ENCODE data around the gene FAM81B.

FAM81B gene

DNA sequence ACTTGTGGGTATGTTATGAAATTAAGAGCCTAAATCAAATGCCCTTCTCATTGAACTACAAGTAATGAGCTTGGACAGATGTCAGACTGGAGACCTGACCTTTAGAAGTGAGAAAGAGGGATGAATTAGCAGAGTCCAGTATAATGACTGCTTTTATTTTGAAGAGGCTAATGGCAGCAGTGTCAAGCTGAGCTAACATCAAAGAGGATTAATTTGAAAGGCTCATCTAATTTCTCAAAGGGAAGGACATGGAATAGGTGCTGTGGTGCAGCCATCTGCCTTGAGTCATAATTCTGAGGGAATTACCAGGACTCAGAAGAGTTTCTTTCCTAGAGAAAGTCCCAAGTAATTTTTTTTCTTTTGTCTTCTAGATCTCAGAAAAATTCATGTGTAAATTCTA is 57.6 kb downstream of the FAM81B start (continued):
- TF ChIP-seq, protein P1, sequence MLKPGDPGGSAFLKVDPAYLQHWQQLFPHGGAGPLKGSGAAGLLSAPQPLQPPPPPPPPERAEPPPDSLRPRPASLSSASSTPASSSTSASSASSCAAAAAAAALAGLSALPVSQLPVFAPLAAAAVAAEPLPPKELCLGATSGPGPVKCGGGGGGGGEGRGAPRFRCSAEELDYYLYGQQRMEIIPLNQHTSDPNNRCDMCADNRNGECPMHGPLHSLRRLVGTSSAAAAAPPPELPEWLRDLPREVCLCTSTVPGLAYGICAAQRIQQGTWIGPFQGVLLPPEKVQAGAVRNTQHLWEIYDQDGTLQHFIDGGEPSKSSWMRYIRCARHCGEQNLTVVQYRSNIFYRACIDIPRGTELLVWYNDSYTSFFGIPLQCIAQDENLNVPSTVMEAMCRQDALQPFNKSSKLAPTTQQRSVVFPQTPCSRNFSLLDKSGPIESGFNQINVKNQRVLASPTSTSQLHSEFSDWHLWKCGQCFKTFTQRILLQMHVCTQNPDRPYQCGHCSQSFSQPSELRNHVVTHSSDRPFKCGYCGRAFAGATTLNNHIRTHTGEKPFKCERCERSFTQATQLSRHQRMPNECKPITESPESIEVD (tag by site-specific recombination; IDR thresholded peaks at IDR 0.05): no peak
- TF ChIP-seq ZFP3 (tag by site-specific recombination; IDR thresholded peaks at IDR 0.05; ENCODE audit: low read depth) (no peak), ZNF416 (tag by site-specific recombination; IDR thresholded peaks at IDR 0.05) (no peak)
- TF ChIP-seq, protein P2, sequence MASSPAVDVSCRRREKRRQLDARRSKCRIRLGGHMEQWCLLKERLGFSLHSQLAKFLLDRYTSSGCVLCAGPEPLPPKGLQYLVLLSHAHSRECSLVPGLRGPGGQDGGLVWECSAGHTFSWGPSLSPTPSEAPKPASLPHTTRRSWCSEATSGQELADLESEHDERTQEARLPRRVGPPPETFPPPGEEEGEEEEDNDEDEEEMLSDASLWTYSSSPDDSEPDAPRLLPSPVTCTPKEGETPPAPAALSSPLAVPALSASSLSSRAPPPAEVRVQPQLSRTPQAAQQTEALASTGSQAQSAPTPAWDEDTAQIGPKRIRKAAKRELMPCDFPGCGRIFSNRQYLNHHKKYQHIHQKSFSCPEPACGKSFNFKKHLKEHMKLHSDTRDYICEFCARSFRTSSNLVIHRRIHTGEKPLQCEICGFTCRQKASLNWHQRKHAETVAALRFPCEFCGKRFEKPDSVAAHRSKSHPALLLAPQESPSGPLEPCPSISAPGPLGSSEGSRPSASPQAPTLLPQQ (tag by site-specific recombination; IDR thresholded peaks at IDR 0.05): no peak
- TF ChIP-seq, protein P3, sequence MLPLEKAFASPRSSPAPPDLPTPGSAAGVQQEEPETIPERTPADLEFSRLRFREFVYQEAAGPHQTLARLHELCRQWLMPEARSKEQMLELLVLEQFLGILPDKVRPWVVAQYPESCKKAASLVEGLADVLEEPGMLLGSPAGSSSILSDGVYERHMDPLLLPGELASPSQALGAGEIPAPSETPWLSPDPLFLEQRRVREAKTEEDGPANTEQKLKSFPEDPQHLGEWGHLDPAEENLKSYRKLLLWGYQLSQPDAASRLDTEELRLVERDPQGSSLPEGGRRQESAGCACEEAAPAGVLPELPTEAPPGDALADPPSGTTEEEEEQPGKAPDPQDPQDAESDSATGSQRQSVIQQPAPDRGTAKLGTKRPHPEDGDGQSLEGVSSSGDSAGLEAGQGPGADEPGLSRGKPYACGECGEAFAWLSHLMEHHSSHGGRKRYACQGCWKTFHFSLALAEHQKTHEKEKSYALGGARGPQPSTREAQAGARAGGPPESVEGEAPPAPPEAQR (tag by site-specific recombination; IDR thresholded peaks at IDR 0.05): no peak

DNA sequence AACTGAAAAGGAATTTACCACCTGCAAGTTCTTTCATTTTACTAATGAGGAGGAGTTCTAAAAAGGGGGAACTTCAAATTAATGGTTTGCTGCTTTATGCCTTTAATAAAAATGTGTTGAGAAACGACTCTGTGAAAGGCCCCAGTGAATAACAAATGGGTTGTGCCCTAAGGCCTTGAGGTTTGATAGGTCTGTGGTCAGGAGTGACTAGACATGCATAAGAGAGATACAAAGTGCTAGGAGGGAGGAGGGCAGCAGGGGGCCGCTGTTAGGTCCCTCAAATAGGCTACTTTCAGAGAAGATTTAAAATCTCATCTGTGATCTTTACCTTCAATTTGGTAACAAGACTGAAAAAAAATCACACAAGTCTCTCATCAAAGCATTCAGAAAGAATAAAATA is 58.3 kb downstream of the FAM81B start:
- POLR2A ChIA-PET: no interaction called here
- H3K27ac ChIP-seq (ENCODE audit: extremely low read depth, low read depth, low read length): no peak overlapping the region
- CTCF ChIA-PET: no interaction called here

DNA sequence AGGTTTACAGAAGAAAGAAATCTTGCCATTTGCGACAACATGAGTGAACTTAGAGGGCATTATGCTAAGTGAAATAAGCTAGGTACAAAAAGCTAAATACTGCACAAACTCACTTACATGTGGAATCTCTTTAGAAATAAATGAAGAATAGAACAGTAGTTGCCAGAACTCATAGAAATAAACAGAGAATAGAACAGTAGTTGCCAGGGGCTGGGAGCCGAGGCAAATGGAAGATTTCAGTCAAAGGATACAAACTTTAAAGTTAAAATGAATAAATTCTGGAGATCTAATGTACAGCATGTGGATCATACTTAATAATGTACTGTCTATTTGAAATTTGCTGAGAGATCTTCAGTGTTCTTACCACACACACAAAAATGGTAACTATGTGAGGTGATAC is 63.4 kb downstream of the FAM81B start:
- CTCF ChIA-PET: no interaction called here
- H3K9me3 ChIP-seq (ENCODE audit: control insufficient read depth, insufficient read depth, low read depth, low read length): no peaks in the 10 kb centered on the region
- H3K4me1 ChIP-seq (ENCODE audit: control insufficient read depth, insufficient read depth, low read length): no peaks in the 10 kb centered on the region
- H3K36me3 ChIP-seq (ENCODE audit: control insufficient read depth in 2 of 2, insufficient read depth in 1 of 2, low read length in 2 of 2): no peaks in the 10 kb centered on the region
- no peak overlapping the region for H3K4me3 ChIP-seq (ENCODE audit: low read depth, low read length)
- POLR2A ChIA-PET: no interaction called here
- H3K27ac ChIP-seq (ENCODE audit: extremely low read depth, low read depth, low read length): no peak overlapping the region
- TF ChIP-seq WT1 (tag by site-specific recombination; IDR thresholded peaks at IDR 0.05): no peak
- TF ChIP-seq ZNF423 (tag by site-specific recombination; IDR thresholded peaks at IDR 0.05): no peak
- no peak for TF ChIP-seq ZNF391 (tag by site-specific recombination; IDR thresholded peaks at IDR 0.05; ENCODE audit: borderline replicate concordance, low read depth)
- no peak for TF ChIP-seq ZFHX2 (tag by site-specific recombination; conservative IDR thresholded peaks at IDR 0.05)
- TF ChIP-seq ZNF660 (tag by site-specific recombination; IDR thresholded peaks at IDR 0.05): no peak
- no peak for TF ChIP-seq HOXA7 (CRISPR knock-in tag; IDR thresholded peaks at IDR 0.05; ENCODE audit: borderline replicate concordance)
- no peak for TF ChIP-seq ZBTB1 (tag by site-specific recombination; IDR thresholded peaks at IDR 0.05)
- no peak for TF ChIP-seq ZNF112 (tag by site-specific recombination; IDR thresholded peaks at IDR 0.05)
- TF ChIP-seq ZSCAN30 (tag by site-specific recombination; IDR thresholded peaks at IDR 0.05): no peak
- TF ChIP-seq ZNF843 (tag by site-specific recombination; IDR thresholded peaks at IDR 0.05): no peak
- TF ChIP-seq ZNF335 (tag by site-specific recombination; conservative IDR thresholded peaks at IDR 0.05): no peak

More for the DNA sequence above, 58.3 kb downstream of the FAM81B start:
- H3K4me1 ChIP-seq (ENCODE audit: control insufficient read depth, insufficient read depth, low read length): no peaks in the 10 kb centered on the region
- H3K4me3 ChIP-seq (ENCODE audit: low read depth, low read length): no peak overlapping the region
- H3K9me3 ChIP-seq (ENCODE audit: control insufficient read depth, insufficient read depth, low read depth, low read length): no peaks in the 10 kb centered on the region
- H3K36me3 ChIP-seq (ENCODE audit: control insufficient read depth in 2 of 2, insufficient read depth in 1 of 2, low read length in 2 of 2): no peaks in the 10 kb centered on the region
- TF ChIP-seq ZNF558 (tag by site-specific recombination; IDR thresholded peaks at IDR 0.05) (no peak), ZNF169 (tag by site-specific recombination; IDR thresholded peaks at IDR 0.05) (no peak), ZNF664 (tag by site-specific recombination; IDR thresholded peaks at IDR 0.05) (no peak), ZNF266 (tag by site-specific recombination; IDR thresholded peaks at IDR 0.05; ENCODE audit: low read depth) (no peak), ZBTB8A (tag by site-specific recombination; IDR thresholded peaks at IDR 0.05) (no peak)
- TF ChIP-seq, protein P4, sequence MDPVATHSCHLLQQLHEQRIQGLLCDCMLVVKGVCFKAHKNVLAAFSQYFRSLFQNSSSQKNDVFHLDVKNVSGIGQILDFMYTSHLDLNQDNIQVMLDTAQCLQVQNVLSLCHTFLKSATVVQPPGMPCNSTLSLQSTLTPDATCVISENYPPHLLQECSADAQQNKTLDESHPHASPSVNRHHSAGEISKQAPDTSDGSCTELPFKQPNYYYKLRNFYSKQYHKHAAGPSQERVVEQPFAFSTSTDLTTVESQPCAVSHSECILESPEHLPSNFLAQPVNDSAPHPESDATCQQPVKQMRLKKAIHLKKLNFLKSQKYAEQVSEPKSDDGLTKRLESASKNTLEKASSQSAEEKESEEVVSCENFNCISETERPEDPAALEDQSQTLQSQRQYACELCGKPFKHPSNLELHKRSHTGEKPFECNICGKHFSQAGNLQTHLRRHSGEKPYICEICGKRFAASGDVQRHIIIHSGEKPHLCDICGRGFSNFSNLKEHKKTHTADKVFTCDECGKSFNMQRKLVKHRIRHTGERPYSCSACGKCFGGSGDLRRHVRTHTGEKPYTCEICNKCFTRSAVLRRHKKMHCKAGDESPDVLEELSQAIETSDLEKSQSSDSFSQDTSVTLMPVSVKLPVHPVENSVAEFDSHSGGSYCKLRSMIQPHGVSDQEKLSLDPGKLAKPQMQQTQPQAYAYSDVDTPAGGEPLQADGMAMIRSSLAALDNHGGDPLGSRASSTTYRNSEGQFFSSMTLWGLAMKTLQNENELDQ (tag by site-specific recombination; IDR thresholded peaks at IDR 0.05; ENCODE audit: low read depth): peak; percentile 41; the same call in 1 of the 2 replicates

All from HEK293 (cell line).